Fibroblast of skin of left biceps (primary cell): ENCODE data around the gene GAS7.

Source experiments
- DNase-seq, 2 experiments: peaks; one replicate each; pipeline ENCODE4 v3.0.0-alpha.2; 2013; ENCODE audit warnings: low read depth in 2 of 2

Gene GAS7

DNA sequence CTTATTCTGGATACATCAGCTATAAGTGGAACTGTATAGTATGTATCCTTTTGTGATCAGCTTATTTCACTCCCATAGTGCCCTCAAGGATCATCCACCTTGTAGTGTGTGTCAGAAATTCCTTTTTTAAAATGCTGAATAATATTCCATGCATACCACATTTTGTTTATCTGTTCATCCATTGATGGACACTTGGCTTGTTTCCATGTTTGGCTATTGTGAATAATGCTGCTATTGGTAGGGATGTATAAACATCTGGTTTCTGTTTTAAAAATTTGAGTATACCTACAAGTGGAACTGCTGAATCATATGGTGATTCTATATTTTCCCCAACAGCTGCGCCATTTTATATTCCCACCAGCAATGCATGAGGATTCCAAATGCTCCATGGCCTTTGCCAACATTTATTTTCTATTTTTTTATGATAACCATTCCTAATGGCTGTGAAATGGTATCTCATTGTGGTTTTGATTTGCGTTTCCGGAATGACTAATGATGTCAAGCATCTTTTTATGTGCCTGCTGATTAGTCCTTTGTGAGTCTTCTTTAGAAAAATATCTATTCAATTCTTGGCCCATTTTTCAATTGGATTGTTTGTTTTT is 304.9 kb downstream of the GAS7 start:
- peak; percentile 55 to 62 for DNase-seq

DNA sequence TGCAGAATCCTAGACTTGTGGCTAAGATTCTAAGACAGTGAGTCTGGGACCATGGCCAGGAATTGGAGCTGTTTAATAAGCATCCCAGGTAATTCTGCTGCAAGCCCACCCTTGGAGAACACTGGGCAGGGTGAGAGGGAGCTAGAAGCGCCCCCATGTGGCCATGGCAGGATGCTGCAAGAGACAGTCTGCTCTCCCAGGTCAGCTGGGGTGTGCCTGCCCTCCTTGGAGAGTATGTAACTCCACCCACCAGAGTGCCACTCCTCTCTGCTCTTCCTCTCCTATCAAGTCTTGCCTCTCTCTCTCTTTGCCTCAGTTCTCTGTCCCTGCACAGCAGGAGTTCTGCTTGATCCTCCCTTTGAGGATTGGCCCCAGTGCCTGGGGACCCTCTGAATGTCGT is 308.3 kb downstream of the GAS7 start:
- no peak for DNase-seq

GRCh38 chr17:9887508-9887907 is 310.9 kb downstream of the GAS7 start:
- DNase-seq: no peak

DNA sequence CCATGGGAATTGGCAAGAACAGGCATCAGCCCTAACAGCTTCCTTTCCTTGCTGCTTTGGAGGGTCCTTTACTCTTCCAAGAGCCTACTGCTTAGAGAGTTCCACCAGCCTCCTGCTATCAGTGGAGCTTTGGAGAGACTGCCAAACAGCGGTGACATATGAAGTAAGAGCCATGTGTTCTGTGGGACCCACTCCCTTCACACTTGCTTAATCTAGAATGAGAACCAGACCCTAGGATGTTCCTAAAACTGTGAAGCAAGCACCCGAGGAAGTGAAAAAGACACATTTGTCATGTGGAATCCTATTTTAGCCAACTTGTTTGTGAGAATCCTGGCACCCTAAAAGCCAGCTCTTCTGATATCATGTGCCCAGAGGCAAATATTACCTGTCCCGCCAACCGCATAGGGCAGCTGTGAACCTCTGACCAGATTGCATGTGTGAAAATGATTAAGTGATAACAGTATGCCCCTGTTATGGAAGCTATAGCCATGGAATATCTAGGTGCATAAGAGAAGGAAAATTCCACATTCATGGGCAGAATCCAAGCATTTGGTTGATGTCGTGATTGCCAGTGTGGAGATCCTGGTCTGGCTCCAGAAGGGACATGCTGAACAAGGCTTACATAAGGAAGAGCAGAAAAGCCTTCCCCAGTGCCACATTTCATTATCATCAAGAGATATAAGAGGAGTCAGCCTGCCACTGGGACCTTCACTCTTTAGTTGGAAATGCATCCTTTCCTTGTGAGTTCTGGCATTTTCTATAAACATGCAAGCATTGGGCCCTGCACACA is 312.1 kb downstream of the GAS7 start:
- DNase-seq: no peak

GRCh38 chr17:9883451-9883850 is 315.0 kb downstream of the GAS7 start:
- no peak for DNase-seq

- no peak for DNase-seq
These were observed 317.8 kb downstream of the GAS7 start for GRCh38 chr17:9880582-9880999.

DNA sequence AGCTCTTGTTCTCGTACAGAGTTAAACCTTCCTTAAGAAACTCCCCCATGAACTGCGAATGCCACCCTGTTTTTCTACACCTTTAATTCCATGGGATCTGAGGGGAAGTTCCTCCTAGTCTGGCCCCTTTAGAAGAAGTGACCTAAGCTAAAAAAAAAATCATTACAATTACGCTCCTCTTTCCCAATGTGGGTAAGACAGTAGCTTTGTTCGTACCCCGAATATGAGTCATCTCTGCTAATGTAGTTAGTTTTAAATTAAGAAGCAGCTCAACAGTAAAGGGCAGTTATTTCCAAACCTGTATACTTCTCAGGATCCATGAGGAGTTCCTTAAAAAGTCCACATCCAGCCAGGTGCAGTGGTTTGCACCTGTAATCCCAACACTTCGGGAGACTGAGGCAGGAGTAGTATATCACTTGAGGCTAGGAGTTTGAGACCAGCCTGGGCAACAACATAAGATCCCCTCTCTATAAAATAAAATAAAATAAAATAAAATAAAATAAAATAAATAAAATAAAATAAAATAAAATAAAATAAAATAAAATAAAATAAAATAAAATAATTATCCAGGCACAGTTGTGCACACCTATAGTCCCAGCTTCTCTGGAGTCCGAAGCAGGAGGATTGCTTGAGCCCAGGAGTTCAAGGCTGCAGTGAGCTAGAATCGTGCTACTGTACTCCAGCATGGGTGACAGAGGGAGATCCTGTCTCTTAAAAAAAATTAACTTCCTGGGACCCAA is 319.4 kb downstream of the GAS7 start:
- no peak for DNase-seq

GRCh38 chr17:9878356-9878755 is 320.1 kb downstream of the GAS7 start:
- DNase-seq: no peak

GRCh38 chr17:9875441-9875840 is 323.0 kb downstream of the GAS7 start:
- peak in 1 of 2 experiments; percentile 6 for DNase-seq

DNA sequence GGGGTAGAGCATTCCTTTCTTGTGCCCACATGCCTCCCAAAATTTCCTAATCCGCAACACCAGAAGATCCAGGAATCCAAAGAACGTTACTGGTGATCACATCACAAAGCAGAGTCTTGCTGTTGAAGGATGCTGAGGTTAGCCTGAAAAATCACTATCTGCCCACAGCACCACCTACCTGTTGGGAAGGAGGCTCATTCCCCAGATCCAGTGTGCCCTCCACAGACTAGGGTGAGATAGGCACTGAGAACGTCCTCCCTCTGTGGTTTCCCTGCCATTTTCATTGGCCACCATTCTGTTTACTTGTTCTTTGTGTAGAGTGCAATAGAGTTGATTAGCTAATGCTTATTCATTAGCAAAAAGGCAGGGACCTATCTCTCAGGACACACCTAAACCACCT is 323.7 kb downstream of the GAS7 start:
- DNase-seq: no peak

GRCh38 chr17:9872852-9873251 is 325.6 kb downstream of the GAS7 start:
- no peak for DNase-seq

DNA sequence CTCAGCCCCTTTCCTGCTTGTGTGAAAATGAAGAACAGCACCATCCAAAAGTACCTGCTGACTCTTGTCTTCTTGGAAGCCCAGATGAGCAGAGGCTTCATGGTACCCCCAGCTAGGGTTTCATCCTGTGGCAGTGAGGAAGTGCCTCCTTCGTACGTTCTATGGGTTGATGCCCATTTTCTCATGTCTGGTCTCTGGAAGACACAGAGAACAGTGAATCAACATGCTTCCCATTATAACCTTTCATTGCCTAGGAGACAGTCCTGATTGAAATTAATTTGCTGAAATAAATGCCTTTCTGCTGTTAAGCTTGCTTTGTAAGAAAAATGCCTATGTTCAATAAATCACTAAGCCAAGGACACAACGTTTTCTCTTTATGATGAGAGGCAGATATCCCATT is 329.9 kb downstream of the GAS7 start:
- no peak for DNase-seq

- no peak for DNase-seq
These were observed 332.8 kb downstream of the GAS7 start for GRCh38 chr17:9865586-9865985.

- DNase-seq: no peak
These were observed 335.5 kb downstream of the GAS7 start for GRCh38 chr17:9862949-9863348.

GRCh38 chr17:9862220-9862619 is 336.2 kb downstream of the GAS7 start:
- no peak for DNase-seq

GRCh38 chr17:9860851-9861250 is 337.6 kb downstream of the GAS7 start:
- no peak for DNase-seq
